OCI-LY1 (cell line): ENCODE data around the gene FOS.

ENCODE experiments used
- H2AFZ ChIP-seq: fragments of 200-600 bp; sonication (generic), shearing (Covaris generic); 2 replicates; pipeline ENCODE4 v1.6.0; 2014; ENCODE audit warnings: antibody characterized with exemption, mild to moderate bottlenecking, low read length
- H3F3A ChIP-seq: fragments of 200-600 bp; sonication (generic), shearing (Covaris generic); 2 replicates; pipeline ENCODE4 v1.6.0; 2014; ENCODE audit warnings: mild to moderate bottlenecking, antibody characterized with exemption, low read length, moderate library complexity; ENCODE audit not compliant: insufficient read depth
- H3K27ac ChIP-seq: fragments of 200-600 bp; sonication (generic); 2 replicates; pipeline ENCODE4 v1.5.1; 2014; ENCODE audit warnings: low read length, mixed run types, mild to moderate bottlenecking, low read depth; ENCODE audit not compliant: poor library complexity, severe bottlenecking
- H3K27me3 ChIP-seq: fragments of 200-600 bp; sonication (generic); 2 replicates; pipeline ENCODE4 v1.6.0; 2014; ENCODE audit warnings: antibody characterized with exemption, mild to moderate bottlenecking, low read length, moderate library complexity; ENCODE audit not compliant: insufficient read depth
- H3K36me3 ChIP-seq: fragments of 200-600 bp; sonication (generic); 2 replicates; pipeline ENCODE4 v1.6.1; 2014; ENCODE audit warnings: mild to moderate bottlenecking, antibody characterized with exemption, low read length, moderate library complexity, mixed read lengths; ENCODE audit not compliant: insufficient read depth
- H3K4me1 ChIP-seq: fragments of 200-600 bp; sonication (generic); 2 replicates; pipeline ENCODE4 v1.5.1; 2014; ENCODE audit warnings: mild to moderate bottlenecking, low read length, moderate library complexity; ENCODE audit not compliant: insufficient read depth, severe bottlenecking
- H3K4me2 ChIP-seq: fragments of 200-600 bp; sonication (generic), shearing (Covaris generic); 2 replicates; pipeline ENCODE4 v1.6.1; 2014; ENCODE audit warnings: low read length
- H3K4me3 ChIP-seq: fragments of 200-600 bp; sonication (generic); 2 replicates; pipeline ENCODE4 v1.5.1; 2014; ENCODE audit warnings: low read length, low read depth, mild to moderate bottlenecking, mixed read lengths; ENCODE audit not compliant: poor library complexity, severe bottlenecking
- H3K79me2 ChIP-seq: fragments of 200-600 bp; shearing (Covaris generic); 2 replicates; pipeline ENCODE4 v1.6.1; 2016; ENCODE audit warnings: mixed run types, low read length, mixed read lengths; ENCODE audit not compliant: insufficient read depth
- H3K9ac ChIP-seq: fragments of 200-600 bp; sonication (generic), shearing (Covaris generic); 2 replicates; pipeline ENCODE4 v1.6.1; 2014; ENCODE audit warnings: mild to moderate bottlenecking, low read length, mixed read lengths
- H3K9me2 ChIP-seq: fragments of 200-600 bp; sonication (generic), shearing (Covaris generic); 2 replicates; pipeline ENCODE4 v1.6.1; 2014; ENCODE audit warnings: low read depth, mild to moderate bottlenecking, low read length, mixed read lengths
- H3K9me3 ChIP-seq: fragments of 200-600 bp; shearing (Covaris generic); 2 replicates; pipeline ENCODE4 v1.6.1; 2014; ENCODE audit warnings: low read length, mixed read lengths
- H4K20me1 ChIP-seq: fragments of 200-600 bp; sonication (generic), shearing (Covaris generic); 2 replicates; pipeline ENCODE4 v1.6.0; 2016; ENCODE audit warnings: mild to moderate bottlenecking, low read length; ENCODE audit not compliant: insufficient read depth
- EZH2 ChIP-seq: fragments of 200-600 bp; sonication (generic), shearing (Covaris generic); IDR thresholded peaks from 2 replicates; pipeline ENCODE4 v1.8.0; 2017; ENCODE audit warnings: borderline replicate concordance, mixed run types, mild to moderate bottlenecking, antibody characterized with exemption, low read length, moderate library complexity, mixed read lengths
- TF ChIP-seq, protein P1 (sequence below): fragments of 200-600 bp; sonication (generic), shearing (Covaris generic); IDR thresholded peaks from 2 replicates; pipeline ENCODE4 v1.5.1; 2017; ENCODE audit warnings: mild to moderate bottlenecking, antibody characterized with exemption, low read length, moderate library complexity, mixed read lengths

Gene FOS

GRCh38 chr14:75331471-75331870 is 52.8 kb downstream of the FOS start:
- Histone ChIP-seq H3K9ac (no peak overlapping the region), H3K27ac (no peak overlapping the region), H3K4me1 (peaks cover 15% of the 10 kb centered on the region), H4K20me1 (no peaks in the 10 kb centered on the region), H3K4me2 (no peak overlapping the region), H2AFZ (no peak overlapping the region), H3F3A (no peaks in the 10 kb centered on the region), H3K36me3 (no peaks in the 10 kb centered on the region), H3K9me2 (no peaks in the 10 kb centered on the region), H3K4me3 (no peak overlapping the region), H3K79me2 (no peaks in the 10 kb centered on the region), H3K27me3 (no peaks in the 10 kb centered on the region), H3K9me3 (no peaks in the 10 kb centered on the region)
- TF ChIP-seq, protein P1, sequence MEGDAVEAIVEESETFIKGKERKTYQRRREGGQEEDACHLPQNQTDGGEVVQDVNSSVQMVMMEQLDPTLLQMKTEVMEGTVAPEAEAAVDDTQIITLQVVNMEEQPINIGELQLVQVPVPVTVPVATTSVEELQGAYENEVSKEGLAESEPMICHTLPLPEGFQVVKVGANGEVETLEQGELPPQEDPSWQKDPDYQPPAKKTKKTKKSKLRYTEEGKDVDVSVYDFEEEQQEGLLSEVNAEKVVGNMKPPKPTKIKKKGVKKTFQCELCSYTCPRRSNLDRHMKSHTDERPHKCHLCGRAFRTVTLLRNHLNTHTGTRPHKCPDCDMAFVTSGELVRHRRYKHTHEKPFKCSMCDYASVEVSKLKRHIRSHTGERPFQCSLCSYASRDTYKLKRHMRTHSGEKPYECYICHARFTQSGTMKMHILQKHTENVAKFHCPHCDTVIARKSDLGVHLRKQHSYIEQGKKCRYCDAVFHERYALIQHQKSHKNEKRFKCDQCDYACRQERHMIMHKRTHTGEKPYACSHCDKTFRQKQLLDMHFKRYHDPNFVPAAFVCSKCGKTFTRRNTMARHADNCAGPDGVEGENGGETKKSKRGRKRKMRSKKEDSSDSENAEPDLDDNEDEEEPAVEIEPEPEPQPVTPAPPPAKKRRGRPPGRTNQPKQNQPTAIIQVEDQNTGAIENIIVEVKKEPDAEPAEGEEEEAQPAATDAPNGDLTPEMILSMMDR: no peak
- TF ChIP-seq EZH2: no peak
